ENCODE measurements around the gene IFNA5. TPM values are rescaled to one million over a fixed set of nuclear protein-coding genes. Genes with fewer than 3 reads are reported as not detected.

IFNA5 gene
- total and polyA plus RNA-seq, 10 of the 15 experiments (the other 5 are each of a cell fraction or from before 2014, with no cell fraction given) = not detected

DNA sequence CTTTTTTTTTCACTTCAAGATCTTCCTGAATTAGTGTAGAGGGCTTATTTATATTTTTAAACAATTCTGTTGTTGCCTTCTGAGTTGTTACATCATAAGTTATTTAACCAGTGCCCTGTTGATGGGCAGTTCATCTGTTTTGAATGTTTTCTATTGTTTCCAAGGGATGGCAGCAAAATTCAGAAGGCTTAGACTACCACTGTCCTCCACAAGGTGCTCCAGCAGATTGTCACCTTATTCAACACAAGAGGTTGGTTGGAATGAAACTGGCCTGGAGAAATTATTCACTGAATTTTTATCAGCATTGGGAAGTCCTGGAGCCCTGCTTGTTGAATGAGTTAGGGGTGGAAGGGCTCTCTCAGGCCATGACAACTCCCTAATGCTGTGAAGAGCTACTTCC is 31.3 kb upstream of the IFNA5 start:
- Histone ChIP-seq H3K36me3 (ENCODE audit: control insufficient read depth in 2 of 2, insufficient read depth in 2 of 2, low read length in 1 of 2) (peaks cover 0 to 9% of the 10 kb centered on the region in 2 experiments; a peak in 1 of 4 replicates), H3K4me2 (ENCODE audit: control insufficient read depth, insufficient read depth) (no peak overlapping the region), H3K79me2 (ENCODE audit: control insufficient read depth, insufficient read depth, low read length) (peaks cover 38% of the 10 kb centered on the region), H3K4me1 (ENCODE audit: control insufficient read depth, insufficient read depth, low read length) (peaks cover 3% of the 10 kb centered on the region), H3K9ac (ENCODE audit: control insufficient read depth, insufficient read depth, low read length) (no peak overlapping the region), H4K20me1 (ENCODE audit: control insufficient read depth, insufficient read depth) (peaks cover 3% of the 10 kb centered on the region; the same call in 1 of the 2 replicates), H2AFZ (ENCODE audit: control insufficient read depth, low read depth, low read length) (no peak overlapping the region), H3K27me3 (replicated peaks in 1 of 2; ENCODE audit: control insufficient read depth in 2 of 2, insufficient read depth in 2 of 2, low read length in 1 of 2) (no peaks in the 10 kb centered on the region), H3K27ac (ENCODE audit: control insufficient read depth, insufficient read depth) (no peak overlapping the region), H3K9me3 (replicated peaks; ENCODE audit: control insufficient read depth, insufficient read depth, low read length) (no peaks in the 10 kb centered on the region; the same call in 2 of the 3 replicates), H3K4me3 (no peak overlapping the region)
- DNase-seq (ENCODE audit: low read depth, low spot score) (no peak), FAIRE-seq (no peak), ATAC-seq (no peak)
- ChIA-PET RAD21 (ENCODE audit: unreplicated experiment) (interaction anchor here (0.9 kb wide), 1 partner anchor 59 kb away, joined by 3 read pairs; no protein-coding TSS in a partner anchor), CTCF (interaction anchor here (0.6 to 1.9 kb wide), 7 partner anchors 8 to 62 kb away, joined by 3 to 12 read pairs (median 4); no protein-coding TSS in a partner anchor), POLR2A (no interaction called here), SMC1A (ENCODE audit: uncharacterized antibody, unreplicated experiment) (interaction anchor here (0.8 to 2.1 kb wide), 8 partner anchors 13 to 76 kb away, joined by 3 to 7 read pairs (median 3); partner anchors contain the start of gene IFNA6)
- BruUV-seq (replicated peaks) = no TSS peak
- TF ChIP-seq IKZF1 (conservative IDR thresholded peaks at IDR 0.05) = no peak
- intact Hi-C loops (cut with micrococcal nuclease; ENCODE audit: unreplicated experiment) (no loop called here), in situ Hi-C loops (cut with MboI) (no loop called here)

DNA sequence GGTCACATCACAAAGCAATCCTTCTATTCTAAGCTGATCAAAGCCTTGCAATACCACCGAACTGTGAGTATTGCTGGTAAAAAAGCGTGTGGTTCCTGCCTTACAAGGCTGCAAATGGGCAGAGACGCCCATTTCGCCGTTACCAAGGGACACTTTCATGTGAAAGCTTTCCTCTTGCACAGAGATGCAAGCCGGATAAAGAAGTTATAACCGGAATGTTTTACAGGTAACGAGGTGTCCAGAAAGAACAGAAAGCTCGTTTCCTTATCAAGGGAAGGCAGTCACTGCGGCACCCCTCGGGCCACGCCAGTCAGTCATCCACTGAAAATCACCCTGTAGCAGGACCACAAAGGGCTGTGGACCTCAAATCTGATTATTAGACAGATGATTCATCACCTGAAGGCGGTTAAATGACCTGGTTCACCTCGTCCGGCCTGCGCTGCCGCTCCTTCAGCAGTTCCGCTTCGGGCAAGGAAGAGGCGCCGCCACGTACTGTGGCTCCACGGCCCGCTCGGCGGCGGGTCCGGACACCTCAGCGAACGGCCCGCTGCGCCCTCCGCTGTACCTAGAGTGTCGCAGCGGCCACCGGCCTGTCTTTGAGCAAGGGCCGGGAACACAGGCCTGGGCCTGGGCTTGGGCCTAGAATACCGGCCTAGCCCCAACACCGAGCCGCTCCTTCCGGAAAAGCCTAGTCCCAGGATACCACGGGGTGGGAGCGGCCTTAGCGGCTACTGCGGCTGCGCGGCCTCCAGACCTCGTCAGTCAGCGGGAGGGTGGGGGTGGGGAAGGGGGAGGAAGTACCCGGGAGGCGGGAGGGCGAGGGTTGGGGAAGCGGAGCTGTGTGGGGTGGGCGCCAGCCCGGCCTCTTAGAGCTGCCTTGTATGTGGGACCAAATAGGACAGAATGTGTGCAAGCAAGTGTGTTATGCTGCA is 29.9 kb upstream of the IFNA5 start, which contains the start of gene KLHL9:
Gene KLHL9 (minus strand): TSS at position 704 of the 932 bp plus-strand sequence. CDS start 545 bp downstream, at position 159.
- peak within 1 kb of the TSS; percentile 82 for H3K4me3 ChIP-seq
- ChIA-PET POLR2A (interaction anchor here (0.5 to 1.9 kb wide), 8 partner anchors 10 to 257 kb away, joined by 3 to 6 read pairs (median 3); partner anchors contain the start of gene IFNB1), RAD21 (ENCODE audit: unreplicated experiment) (interaction anchor here (0.7 to 5.3 kb wide), 17 partner anchors 9 to 79 kb away, joined by 3 to 44 read pairs (median 5); partner anchors contain the start of gene IFNA2), CTCF (interaction anchor here (0.7 to 8.3 kb wide), 15 partner anchors 9 to 340 kb away, joined by 3 to 256 read pairs (median 6); partner anchors contain the start of gene IFNA2), SMC1A (ENCODE audit: uncharacterized antibody, unreplicated experiment) (interaction anchor here (0.6 to 8.3 kb wide), 22 partner anchors 9 to 121 kb away, joined by 3 to 205 read pairs (median 4); partner anchors contain the start of gene IFNA8)
- H3K4me2 ChIP-seq (ENCODE audit: control insufficient read depth, insufficient read depth) = peak within 1 kb of the TSS; percentile 95
- 2% methylated on average over 38 of the region's 55 CpGs for WGBS (ENCODE audit: insufficient coverage, insufficient replicate concordance, low lambda C conversion rate, missing lambda C conversion rate)
- H2AFZ ChIP-seq (ENCODE audit: control insufficient read depth, low read depth, low read length) = peak within 1 kb of the TSS; percentile 85
- ATAC-seq (peak; percentile 89), DNase-seq (ENCODE audit: low read depth, low spot score) (peak; percentile 73), FAIRE-seq (peak; percentile 7)
- H3K9me3 ChIP-seq (replicated peaks; ENCODE audit: control insufficient read depth, insufficient read depth, low read length) = no peaks in the 10 kb centered on the region; the same call in 2 of the 3 replicates
- H3K9ac ChIP-seq (ENCODE audit: control insufficient read depth, insufficient read depth, low read length) = peak within 1 kb of the TSS; percentile 90
- in situ Hi-C loops (cut with MboI) (loop anchor here (5.0 kb wide), 1 partner anchor 57 kb away; no protein-coding TSS in a partner anchor), intact Hi-C loops (cut with micrococcal nuclease; ENCODE audit: unreplicated experiment) (loop anchor here (1.0 to 2.0 kb wide), 2 partner anchors 24 to 46 kb away; no protein-coding TSS in a partner anchor)
- peak within 1 kb of the TSS; percentile 91 for H3K27ac ChIP-seq (ENCODE audit: control insufficient read depth, insufficient read depth)
- H3K36me3 ChIP-seq (ENCODE audit: control insufficient read depth in 2 of 2, insufficient read depth in 2 of 2, low read length in 1 of 2) = peaks cover 0 to 11% of the 10 kb centered on the region in 2 experiments; a peak in 1 of 4 replicates
- TSS peak; percentile 70 for BruUV-seq (replicated peaks)
- H3K27me3 ChIP-seq (replicated peaks in 1 of 2; ENCODE audit: control insufficient read depth in 2 of 2, insufficient read depth in 2 of 2, low read length in 1 of 2) = no peaks in the 10 kb centered on the region
- peaks cover 52% of the 10 kb centered on the region for H3K79me2 ChIP-seq (ENCODE audit: control insufficient read depth, insufficient read depth, low read length)
- H4K20me1 ChIP-seq (ENCODE audit: control insufficient read depth, insufficient read depth) = peaks cover 6% of the 10 kb centered on the region; the same call in 1 of the 2 replicates
- peaks cover 3% of the 10 kb centered on the region for H3K4me1 ChIP-seq (ENCODE audit: control insufficient read depth, insufficient read depth, low read length)
- TF ChIP-seq EED (IDR thresholded peaks at IDR 0.05; ENCODE audit: low read depth) (peak; percentile 52), KLF5 (IDR thresholded peaks at IDR 0.05; ENCODE audit: partially characterized antibody) (no peak), ZNF274 (IDR thresholded peaks at IDR 0.05; ENCODE audit: insufficient read depth, insufficient read length) (no peak), ZNF207 (IDR thresholded peaks at IDR 0.05; ENCODE audit: borderline replicate concordance) (peak; percentile 58; the same call in 1 of the 2 replicates), POLR2AphosphoS2 (IDR thresholded peaks at IDR 0.05; ENCODE audit: low read depth, low read length) (no peak; the same call in 1 of the 2 replicates), PML (IDR thresholded peaks at IDR 0.05; ENCODE audit: low read length) (peak; percentile 62; the same call in 1 of the 2 replicates), TAF1 (IDR thresholded peaks at IDR 0.05; ENCODE audit: borderline replicate concordance, low read depth, low read length) (peak; percentile 62; the same call in 1 of the 2 replicates), BCL3 (IDR thresholded peaks at IDR 0.05; ENCODE audit: borderline replicate concordance, insufficient read depth, low read depth, low read length, poor library complexity, severe bottlenecking) (no peak), GABPA (IDR thresholded peaks at IDR 0.05; ENCODE audit: low read depth) (peak; percentile 39; the same call in 1 of the 2 replicates)

Data from GM12878 (cell line).